CD4-positive, alpha-beta T cell treated with Interleukin-6 for 4 hours (primary cell): Measurements from ENCODE around the gene NMT1.

ENCODE experiments used
- DNase-seq: peaks from one replicate; pipeline ENCODE4 v3.0.0-alpha.2; 2020; ENCODE audit warnings: mixed read lengths

Gene NMT1

DNA sequence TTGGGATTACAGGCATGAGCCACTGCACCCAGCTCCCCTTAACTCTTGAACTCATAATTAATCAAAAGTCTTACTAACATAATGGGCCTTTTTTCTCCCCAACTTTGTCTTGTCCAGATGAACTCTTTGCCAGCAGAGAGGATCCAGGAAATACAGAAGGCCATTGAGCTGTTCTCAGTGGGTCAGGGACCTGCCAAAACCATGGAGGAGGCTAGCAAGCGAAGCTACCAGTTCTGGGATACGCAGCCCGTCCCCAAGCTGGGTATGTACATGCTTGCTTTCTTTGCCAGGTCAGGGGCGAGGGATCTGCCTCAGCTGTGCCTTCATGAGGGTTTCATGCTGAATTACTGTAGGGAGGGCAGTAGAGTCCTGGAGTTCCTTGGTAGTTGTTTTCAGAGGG, 25.3 kb downstream of the NMT1 start:
- no peak for DNase-seq

DNA sequence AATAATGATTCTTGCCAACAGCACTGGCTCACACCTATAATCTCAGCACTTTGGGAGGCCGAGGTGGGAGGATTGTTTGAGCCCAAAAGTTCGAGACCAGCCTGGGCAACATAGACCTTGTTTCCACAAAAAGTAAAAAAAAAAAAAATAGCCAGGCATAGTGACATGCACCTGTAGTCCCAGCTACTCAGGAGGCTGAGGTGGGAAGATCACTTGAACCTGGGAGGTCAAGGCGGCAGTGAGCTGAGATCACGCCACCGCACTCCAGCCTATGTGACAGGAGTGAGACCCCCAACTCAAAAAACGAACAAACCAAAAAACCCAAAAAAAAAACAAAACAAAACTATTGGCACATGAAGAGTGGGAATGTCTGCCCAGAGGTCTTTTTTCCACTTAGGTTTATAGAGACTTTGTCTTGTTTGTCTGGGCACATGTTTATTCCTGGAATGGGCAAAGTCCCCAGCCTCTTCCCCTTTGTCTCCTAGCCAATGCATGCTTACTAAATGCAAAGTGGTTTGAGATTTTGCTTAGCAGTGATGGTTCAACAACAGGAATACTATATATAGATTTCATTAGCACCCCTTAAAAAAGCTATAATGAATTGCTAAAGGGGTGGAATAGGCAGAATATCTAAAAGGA, 25.9 kb downstream of the NMT1 start:
- no peak for DNase-seq

- no peak for DNase-seq
Measured at GRCh38 chr17:45087504-45087975, 26.4 kb downstream of the NMT1 start.

DNA sequence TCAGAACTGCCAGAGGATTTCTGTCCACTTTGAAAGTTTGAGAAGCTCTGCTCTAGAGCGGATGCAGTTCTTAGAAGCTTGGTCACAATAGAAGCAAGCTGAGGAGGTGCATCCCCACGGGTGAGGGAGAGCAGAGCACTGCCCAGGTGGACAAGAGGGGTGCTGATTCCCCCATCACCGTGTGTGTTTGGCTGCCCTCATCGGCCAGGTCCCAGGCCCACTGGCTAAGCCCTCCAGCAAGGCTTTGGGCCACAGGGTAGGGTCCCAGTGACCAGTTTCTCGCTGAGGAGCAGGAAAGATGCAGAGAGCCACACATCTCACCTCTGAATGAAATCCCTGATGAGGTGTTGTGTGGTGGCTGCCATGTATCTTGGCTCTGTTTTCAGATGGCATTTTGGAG, 26.9 kb downstream of the NMT1 start:
- DNase-seq: no peak

- no peak for DNase-seq
Measured at GRCh38 chr17:45088741-45089140, 27.6 kb downstream of the NMT1 start.

DNA sequence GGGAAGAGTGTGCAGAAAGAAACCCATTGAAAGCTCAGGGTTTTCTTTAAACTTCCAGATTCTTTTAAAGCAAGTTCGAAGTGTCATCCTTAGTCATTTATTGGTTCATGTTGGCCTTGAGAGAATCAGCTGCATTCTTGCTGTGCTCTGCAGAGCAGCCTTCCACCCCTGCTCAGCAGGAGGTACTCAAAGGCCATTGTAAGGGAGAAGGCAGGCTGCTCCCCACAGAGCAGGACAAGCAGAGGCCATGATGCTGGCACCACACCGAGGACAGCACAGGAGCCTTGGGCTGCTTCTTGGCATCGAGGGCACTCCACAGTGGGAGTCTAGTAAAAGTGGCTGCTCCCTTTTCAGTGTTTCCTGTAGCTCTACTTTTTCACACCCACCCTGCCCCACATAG, 29.6 kb downstream of the NMT1 start:
- DNase-seq: no peak

- no peak for DNase-seq
Measured at GRCh38 chr17:45091778-45092425, 30.8 kb downstream of the NMT1 start.

DNA sequence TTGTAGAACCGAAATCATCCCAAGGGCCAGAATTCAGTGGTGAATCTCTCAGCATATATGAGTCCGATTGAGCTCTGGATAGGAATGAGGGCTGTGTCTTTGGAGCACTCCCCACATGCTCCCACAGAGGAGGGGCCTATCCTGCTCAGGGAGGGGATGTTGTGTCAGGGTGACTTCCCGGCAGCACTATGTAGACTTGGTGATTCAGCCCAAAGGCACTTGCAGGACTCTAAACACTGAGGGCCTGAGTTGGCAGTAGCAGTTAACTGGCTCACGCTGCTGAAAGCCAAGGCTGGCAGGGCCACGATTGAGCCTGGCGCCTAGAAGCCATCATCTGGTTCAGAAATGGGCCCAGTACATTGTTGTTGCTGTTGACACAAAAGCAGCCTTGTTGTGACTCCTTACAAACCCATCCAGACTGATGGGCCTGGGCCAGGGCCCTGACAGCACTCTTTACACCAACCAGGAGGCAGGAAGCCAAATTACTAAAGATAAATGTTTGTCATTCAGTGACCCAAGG, 31.9 kb downstream of the NMT1 start:
- no peak for DNase-seq

DNA sequence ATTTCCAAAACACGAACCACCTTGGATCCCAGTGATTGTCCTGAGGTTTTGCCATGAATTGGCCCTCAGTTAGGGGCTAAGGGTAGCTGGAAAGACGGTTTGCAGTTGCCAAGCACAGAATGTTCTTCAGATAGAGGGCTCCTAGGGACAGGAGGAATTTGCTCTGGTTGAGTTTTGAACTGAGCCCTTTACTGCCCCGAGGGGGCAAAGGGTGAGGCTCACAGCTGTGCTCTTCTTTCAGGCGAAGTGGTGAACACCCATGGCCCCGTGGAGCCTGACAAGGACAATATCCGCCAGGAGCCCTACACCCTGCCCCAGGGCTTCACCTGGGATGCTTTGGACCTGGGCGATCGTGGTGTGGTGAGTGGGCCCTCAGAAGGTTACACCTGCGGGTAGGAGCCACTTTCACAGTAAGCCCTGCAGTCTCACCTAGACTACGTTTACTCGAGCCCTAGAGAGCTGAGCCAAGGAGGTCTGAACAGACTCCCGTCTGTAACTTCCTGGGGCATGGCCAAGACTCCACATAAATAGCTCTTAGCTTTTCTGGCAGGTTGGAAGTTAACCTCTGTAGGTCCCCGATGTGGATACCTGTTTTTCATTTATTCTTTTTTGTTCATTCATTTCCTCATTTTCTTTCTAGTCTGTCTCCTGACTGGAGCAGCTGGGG, 32.5 kb downstream of the NMT1 start:
- no peak for DNase-seq

DNA sequence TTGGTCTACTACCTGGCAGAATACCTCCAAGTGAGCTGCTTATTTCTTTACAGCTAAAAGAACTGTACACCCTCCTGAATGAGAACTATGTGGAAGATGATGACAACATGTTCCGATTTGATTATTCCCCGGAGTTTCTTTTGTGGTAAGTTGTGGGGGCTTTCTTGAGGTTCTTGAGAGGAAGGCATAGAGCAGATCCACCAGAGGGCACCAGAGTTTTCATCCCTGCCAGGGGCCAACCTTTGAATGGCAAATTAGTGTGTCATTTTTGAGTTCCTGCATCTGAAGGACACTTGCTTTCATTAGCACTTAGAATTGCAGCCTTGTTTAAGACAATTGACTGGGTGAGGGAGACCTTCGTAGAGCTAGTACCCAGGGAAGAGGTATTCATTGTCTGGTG, 35.0 kb downstream of the NMT1 start:
- DNase-seq: peak; percentile 11

GRCh38 chr17:45096926-45097325, 35.8 kb downstream of the NMT1 start:
- no peak for DNase-seq

GRCh38 chr17:45098081-45098868, 37.2 kb downstream of the NMT1 start:
- no peak for DNase-seq

GRCh38 chr17:45098869-45099616, 37.9 kb downstream of the NMT1 start:
- peak; percentile 85 for DNase-seq

GRCh38 chr17:45101546-45101882, 40.4 kb downstream of the NMT1 start:
- no peak for DNase-seq

GRCh38 chr17:45101883-45102811, 41.0 kb downstream of the NMT1 start:
- DNase-seq: no peak

DNA sequence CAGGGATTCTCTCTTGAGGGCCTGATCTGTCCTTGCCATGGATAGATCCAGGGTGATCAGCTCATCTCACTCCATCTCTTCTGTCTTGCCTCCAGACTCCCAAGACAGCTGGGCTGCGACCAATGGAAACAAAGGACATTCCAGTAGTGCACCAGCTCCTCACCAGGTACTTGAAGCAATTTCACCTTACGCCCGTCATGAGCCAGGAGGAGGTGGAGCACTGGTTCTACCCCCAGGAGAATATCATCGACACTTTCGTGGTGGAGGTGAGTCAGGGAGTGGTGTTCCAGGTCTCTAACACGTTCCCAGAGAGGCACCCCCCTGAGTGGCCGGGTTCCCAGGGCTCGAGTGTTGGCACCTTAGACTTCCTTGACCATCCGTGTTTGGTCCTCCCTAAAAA, 41.7 kb downstream of the NMT1 start:
- DNase-seq: no peak

- DNase-seq: no peak
Measured at GRCh38 chr17:45103269-45103795, 42.2 kb downstream of the NMT1 start.

DNA sequence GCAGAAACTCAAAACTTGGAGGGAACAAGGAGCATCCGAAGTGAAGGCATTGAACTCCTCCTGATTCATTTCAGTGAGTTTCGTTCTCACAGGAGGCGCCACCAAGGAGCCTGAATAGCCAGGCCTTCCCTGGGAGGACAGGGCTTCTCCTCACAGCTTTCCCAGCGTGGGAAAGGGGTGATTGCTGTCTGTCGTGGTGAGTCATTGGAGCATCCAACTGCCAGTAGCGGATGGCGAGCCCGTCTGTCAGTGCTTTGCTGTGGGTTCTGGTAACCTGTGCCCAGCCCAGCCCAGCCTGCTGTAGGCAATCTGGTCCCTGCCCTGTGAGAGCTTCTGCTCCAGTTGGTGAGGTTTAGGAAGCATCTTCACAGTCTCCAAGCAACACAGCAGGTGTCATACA, 42.9 kb downstream of the NMT1 start:
- no peak for DNase-seq

DNA sequence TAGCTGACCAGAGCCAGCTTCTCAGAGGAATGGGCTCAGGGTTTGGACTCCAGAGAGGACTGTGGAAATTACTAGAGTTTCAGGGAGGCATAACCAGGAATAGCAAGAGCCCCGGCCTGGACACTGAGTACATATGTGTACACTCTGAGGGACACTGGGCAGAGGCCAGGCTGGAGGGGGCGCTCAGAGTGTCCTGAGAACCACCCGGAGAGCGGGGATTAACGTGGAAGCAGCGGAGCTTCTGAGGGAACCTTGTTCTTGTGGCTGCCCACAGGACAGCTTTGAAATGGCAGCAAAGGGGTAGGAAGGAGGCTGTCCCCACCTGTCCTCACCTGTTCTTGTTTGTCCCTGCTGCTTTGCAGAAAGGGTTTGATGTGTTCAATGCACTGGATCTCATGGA, 43.4 kb downstream of the NMT1 start:
- no peak for DNase-seq

- no peak for DNase-seq
Measured at GRCh38 chr17:45104907-45105624, 43.9 kb downstream of the NMT1 start.
